Astrocyte of the cerebellum (primary cell): Measurements from ENCODE around the gene OR1L8.

Source experiments
- DNase-seq: peaks from one replicate; pipeline ENCODE4 v3.0.0-alpha.2; 2011; ENCODE audit warnings: low read depth
- H3K4me3 ChIP-seq: 2 replicates; pipeline ENCODE4 v1.5.1; 2011; ENCODE audit warnings: mild to moderate bottlenecking, low read depth, low read length, moderate library complexity
- in situ Hi-C: cut with HindIII; loops from 2 replicates; pipeline ENCODE4 v1.10.0; 2017; ENCODE audit warnings: low sequenced_read_pairs
- TF ChIP-seq, protein P1 (sequence below): IDR thresholded peaks from 2 replicates; pipeline ENCODE4 v1.5.1; 2012; ENCODE audit warnings: low read length, low read depth, moderate library complexity, mild to moderate bottlenecking; ENCODE audit errors: missing control alignments

The OR1L8 gene

DNA sequence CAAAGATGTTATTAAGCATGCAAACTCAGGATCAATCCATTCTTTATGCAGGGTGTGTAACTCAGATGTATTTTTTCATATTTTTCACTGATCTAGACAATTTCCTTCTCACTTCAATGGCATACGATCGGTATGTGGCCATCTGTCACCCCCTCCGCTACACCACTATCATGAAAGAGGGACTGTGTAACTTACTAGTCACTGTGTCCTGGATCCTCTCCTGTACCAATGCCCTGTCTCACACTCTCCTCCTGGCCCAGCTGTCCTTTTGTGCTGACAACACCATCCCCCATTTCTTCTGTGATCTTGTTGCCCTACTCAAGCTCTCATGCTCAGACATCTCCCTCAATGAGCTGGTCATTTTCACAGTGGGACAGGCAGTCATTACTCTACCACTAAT lies 63.8 kb downstream of the OR1L8 start:
- no peak for DNase-seq
- in situ Hi-C loops, result no loop called here
- TF ChIP-seq, protein P1, sequence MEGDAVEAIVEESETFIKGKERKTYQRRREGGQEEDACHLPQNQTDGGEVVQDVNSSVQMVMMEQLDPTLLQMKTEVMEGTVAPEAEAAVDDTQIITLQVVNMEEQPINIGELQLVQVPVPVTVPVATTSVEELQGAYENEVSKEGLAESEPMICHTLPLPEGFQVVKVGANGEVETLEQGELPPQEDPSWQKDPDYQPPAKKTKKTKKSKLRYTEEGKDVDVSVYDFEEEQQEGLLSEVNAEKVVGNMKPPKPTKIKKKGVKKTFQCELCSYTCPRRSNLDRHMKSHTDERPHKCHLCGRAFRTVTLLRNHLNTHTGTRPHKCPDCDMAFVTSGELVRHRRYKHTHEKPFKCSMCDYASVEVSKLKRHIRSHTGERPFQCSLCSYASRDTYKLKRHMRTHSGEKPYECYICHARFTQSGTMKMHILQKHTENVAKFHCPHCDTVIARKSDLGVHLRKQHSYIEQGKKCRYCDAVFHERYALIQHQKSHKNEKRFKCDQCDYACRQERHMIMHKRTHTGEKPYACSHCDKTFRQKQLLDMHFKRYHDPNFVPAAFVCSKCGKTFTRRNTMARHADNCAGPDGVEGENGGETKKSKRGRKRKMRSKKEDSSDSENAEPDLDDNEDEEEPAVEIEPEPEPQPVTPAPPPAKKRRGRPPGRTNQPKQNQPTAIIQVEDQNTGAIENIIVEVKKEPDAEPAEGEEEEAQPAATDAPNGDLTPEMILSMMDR, result no peak
- H3K4me3 ChIP-seq, result no peak overlapping the region

DNA sequence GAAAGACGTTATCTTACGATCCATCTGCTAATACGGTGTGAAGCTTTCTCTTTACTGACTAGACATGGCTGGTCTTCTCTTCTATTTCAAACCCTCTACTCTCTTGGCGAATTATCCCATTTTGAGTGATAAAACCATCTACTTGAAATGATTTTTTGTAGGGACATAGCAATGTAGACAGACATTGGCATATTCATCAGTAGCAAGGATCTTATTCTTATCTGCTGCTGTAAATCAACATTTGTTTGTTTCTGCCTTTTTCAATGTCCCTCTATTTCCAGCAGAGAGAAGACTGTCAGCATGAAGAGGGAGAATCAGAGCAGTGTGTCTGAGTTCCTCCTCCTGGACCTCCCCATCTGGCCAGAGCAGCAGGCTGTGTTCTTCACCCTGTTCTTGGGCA lies 64.3 kb downstream of the OR1L8 start, which contains the start of gene OR1J4:
OR1J4 (plus strand) TSS at position 301 of the 400 bp plus-strand sequence; CDS start at position 301, 0 bp downstream.
- TF ChIP-seq, protein P1, result no peak
- no peak within 1 kb of the TSS for H3K4me3 ChIP-seq
- DNase-seq, result no peak
- in situ Hi-C loops, result no loop called here

DNA sequence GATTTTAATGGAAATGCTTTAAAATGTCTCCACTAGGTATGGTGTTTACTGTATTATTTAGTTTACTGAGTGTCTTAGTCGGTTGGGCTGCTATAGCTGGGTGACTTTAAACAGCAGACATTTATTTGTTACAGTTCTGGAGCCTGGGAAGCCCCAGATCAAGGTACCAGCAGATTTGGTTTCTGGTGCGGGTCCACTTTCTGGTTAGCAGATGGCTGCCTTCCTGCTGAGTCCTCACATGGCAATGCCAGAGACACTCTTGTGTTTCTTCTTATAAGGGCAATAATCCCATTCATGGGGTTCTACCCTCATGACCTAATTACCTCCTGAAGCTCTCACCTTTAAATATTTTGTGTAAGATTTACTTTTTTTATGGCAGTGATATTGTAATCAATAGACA lies 65.0 kb downstream of the OR1L8 start:
- TF ChIP-seq, protein P1, result no peak
- H3K4me3 ChIP-seq, result no peak overlapping the region
- in situ Hi-C loops, result no loop called here
- no peak for DNase-seq
